NB4 (cell line): ENCODE measurements around the gene DLEU7.

Source experiments
- POLR2A ChIP-seq: IDR thresholded peaks from 2 replicates; pipeline ENCODE4 v1.6.1; 2011; ENCODE audit warnings: mild to moderate bottlenecking; ENCODE audit not compliant: insufficient read length; ENCODE audit errors: extremely low read depth
- TF ChIP-seq, protein P1 (sequence below): IDR thresholded peaks from one replicate; pipeline ENCODE4 v1.5.1; 2012; ENCODE audit warnings: low read depth, low read length
- TF ChIP-seq, protein P2 (sequence below): IDR thresholded peaks from 2 replicates; pipeline ENCODE4 v1.6.1; 2011; ENCODE audit warnings: low read depth, low read length

DNA sequence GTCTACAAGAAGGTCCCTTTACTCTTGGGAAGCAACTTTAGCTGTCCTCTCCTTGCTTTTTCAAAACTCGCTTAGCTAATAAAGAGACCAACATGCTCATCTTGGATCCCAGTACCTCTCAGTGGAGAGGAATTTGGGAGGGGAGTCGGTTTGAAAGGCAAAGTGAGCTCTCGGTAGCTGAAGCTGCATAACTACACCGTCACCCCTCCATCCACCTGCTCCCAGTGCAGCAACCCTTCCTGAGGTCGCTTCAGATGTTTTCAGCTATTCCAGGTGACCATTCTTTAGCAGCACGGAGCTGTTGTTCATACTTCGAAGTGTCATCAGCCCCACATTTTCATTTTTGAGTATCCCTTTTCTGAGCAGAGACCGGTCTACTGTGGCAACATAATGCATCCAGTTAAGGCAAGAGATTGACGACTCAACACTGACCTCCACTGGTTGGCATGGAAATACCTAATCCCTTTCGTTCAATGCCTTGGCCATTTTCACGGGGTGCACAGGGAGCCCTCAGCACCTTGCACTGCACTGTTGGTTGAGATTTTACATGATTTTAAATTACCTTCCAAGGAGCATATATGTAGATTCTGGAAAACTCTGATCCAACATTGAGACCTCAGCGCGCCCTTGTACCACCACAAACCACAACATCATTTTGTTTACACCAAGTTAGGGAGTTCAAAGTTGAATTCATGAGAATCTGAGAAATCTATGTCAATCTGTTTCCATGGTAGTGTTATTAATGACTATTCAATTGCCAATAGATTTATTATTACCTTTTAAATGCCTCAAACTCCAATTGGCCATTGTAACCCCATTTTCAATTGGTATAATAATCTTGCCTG is 42.2 kb downstream of the DLEU7 start:
- TF ChIP-seq, protein P1, sequence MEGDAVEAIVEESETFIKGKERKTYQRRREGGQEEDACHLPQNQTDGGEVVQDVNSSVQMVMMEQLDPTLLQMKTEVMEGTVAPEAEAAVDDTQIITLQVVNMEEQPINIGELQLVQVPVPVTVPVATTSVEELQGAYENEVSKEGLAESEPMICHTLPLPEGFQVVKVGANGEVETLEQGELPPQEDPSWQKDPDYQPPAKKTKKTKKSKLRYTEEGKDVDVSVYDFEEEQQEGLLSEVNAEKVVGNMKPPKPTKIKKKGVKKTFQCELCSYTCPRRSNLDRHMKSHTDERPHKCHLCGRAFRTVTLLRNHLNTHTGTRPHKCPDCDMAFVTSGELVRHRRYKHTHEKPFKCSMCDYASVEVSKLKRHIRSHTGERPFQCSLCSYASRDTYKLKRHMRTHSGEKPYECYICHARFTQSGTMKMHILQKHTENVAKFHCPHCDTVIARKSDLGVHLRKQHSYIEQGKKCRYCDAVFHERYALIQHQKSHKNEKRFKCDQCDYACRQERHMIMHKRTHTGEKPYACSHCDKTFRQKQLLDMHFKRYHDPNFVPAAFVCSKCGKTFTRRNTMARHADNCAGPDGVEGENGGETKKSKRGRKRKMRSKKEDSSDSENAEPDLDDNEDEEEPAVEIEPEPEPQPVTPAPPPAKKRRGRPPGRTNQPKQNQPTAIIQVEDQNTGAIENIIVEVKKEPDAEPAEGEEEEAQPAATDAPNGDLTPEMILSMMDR = peak; percentile 73
- TF ChIP-seq POLR2A = no peak
- TF ChIP-seq, protein P2, sequence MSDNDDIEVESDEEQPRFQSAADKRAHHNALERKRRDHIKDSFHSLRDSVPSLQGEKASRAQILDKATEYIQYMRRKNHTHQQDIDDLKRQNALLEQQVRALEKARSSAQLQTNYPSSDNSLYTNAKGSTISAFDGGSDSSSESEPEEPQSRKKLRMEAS = no peak
